GM10266 (cell line): ENCODE data around the gene SRGAP1.
A peak's percentile ranks its signal among the peaks of the same experiment; 100 is the strongest.

Experiments
- DNase-seq: peaks from one replicate; pipeline ENCODE4 v3.0.0; 2012; ENCODE audit errors: extremely low spot score
- TF ChIP-seq, protein P1 (sequence below): IDR thresholded peaks from 2 replicates; pipeline ENCODE4 v1.5.1; 2012; ENCODE audit warnings: mild to moderate bottlenecking, low read depth; ENCODE audit not compliant: control insufficient read depth, insufficient read depth; ENCODE audit errors: missing control alignments

The SRGAP1 gene

DNA sequence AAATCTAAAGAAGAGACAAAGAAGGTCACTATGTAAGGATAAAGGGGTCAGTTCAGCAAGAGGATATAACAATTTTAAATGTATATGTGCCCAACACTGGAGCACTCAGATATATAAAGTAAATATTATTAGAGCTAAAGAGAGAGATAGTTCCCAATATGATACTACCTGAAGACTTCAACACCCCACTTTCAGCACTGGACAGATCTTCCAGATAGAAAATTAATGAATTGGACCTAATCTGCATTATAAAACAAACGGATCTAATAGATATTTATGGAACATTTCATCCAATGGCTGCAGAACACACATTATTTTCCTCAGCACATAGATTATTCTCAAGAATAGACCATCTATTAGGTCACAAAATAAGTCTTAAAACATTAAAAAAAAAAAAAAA is 24.1 kb upstream of the SRGAP1 start:
- TF ChIP-seq, protein P1, sequence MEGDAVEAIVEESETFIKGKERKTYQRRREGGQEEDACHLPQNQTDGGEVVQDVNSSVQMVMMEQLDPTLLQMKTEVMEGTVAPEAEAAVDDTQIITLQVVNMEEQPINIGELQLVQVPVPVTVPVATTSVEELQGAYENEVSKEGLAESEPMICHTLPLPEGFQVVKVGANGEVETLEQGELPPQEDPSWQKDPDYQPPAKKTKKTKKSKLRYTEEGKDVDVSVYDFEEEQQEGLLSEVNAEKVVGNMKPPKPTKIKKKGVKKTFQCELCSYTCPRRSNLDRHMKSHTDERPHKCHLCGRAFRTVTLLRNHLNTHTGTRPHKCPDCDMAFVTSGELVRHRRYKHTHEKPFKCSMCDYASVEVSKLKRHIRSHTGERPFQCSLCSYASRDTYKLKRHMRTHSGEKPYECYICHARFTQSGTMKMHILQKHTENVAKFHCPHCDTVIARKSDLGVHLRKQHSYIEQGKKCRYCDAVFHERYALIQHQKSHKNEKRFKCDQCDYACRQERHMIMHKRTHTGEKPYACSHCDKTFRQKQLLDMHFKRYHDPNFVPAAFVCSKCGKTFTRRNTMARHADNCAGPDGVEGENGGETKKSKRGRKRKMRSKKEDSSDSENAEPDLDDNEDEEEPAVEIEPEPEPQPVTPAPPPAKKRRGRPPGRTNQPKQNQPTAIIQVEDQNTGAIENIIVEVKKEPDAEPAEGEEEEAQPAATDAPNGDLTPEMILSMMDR = no peak

DNA sequence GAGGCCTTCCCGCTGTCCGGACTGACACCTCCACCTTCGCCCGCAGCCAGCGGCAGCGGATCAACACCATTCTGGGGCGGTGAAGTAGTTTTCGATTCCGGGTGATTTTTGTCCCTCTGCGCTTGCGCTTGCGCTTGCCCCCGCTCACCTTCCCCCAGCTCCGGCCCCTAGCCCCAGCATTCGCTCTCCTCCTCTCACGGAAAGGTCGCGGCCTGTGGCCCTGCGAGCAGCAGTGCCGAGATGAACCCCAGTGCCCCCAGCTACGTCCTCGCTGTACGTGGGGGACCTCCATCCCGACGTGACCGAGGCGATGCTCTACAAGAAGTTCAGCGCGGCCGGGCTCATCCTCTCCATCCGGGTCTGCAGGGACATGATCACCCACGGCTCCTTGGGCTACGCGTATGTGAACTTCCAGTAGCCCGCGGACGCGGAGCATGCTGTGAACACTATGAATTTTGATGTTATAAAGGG is 22.7 kb upstream of the SRGAP1 start:
- TF ChIP-seq, protein P1 = no peak
- DNase-seq = no peak

More for the DNA sequence above, 24.1 kb upstream of the SRGAP1 start:
- no peak for DNase-seq

DNA sequence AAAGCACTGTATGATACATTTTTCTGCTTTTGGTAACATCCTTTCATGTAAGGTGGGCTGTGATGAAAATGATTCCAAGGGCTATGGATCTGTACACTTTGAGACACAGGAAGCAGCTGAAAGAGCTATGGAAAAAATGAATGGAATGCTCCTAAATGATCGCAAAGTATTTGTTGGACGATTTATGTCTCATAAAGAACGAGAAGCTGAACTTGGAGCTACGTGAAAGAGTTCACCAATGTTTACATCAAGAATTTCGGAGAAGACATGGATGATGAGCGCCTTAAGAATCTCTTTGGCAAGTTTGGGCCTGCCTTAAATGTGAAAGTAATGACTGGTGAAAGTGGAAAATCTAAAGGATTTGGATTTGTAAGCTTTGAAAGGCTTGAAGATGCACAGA is 22.1 kb upstream of the SRGAP1 start:
- TF ChIP-seq, protein P1 = no peak
- DNase-seq = no peak

DNA sequence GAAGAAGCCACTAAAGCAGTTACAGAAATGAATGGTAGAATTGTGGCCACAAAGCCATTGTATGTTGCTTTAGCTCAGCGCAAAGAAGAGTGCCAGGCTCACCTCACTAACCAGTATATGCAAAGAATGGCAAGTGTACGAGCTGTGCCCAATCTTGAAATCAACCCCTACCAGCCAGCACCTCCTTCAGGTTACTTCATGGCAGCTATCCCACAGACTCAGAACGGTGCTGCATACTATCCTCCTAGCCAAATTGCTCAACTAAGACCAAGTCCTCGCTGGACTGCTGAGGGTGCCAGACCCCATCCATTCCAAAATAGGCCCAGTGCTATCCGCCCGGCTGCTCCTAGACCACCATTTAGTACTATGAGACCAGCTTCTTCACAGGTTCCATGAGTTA is 21.5 kb upstream of the SRGAP1 start:
- TF ChIP-seq, protein P1 = no peak
- no peak for DNase-seq

DNA sequence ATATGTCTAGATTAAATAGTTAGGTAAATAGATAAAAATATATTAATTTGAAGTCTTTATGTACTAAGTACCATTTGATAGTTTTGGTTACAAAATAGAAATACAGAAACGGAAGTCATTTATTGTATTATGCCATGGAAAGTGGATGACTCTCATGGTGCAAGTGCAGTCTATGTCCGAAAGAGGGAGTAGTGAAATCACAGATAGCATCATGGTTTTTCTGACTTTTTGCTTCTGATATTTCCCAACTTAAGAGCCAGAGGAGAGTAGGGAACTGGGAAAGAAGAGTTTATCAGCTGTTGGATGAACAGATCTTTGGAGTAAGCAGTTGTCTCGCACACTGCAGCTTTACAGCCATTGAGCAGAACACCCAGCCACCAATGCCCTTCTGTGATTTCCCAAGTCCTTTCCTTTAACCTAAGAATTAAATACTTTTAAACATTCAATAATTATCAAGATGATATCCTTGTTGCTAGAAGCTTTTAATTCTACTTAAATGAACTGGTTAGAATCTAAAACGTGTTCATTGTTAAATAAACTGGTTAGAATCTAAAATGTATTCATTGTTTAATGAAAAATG is 18.4 kb upstream of the SRGAP1 start:
- DNase-seq = peak; percentile 40
- TF ChIP-seq, protein P1 = peak; percentile 66

DNA sequence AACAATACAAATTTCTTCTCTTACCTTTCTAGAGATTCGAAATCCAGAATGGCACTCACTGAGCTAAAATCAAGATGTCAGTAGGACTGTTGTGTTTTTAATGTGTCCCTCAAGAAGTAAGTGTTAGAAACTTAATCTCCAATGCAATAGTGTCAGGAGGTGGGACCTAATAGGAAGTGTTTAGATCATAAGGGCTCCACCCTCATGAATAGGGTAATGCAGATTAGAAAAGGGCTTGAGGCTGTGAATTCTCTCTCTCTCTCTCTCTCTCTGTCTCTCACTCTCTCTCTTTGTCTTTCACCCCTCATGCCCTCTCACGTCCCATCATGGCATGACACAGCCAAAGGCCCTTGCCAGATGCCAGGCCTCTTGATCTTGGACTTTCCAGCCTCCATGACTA is 15.6 kb upstream of the SRGAP1 start:
- DNase-seq = no peak
- TF ChIP-seq, protein P1 = no peak

DNA sequence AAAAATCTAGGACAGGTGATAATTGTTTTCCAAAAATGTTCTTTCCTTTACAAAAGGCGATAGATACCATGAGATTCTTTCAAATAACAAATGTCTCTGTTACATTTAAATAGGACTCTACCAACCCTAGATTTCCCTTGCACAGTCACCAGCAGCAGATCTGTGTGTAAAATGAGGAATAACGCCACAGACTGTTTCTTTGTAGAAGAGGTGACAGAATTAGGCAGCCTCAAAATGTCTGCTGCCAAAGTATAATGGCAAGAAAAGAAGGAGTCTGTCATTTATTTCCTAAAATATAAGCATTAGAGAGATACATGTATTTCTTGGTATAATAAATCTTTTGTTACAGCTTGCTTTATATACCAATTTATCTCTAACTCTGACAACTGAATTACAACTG is 8.5 kb upstream of the SRGAP1 start:
- TF ChIP-seq, protein P1 = no peak
- DNase-seq = no peak
